Brain microvascular endothelial cell (primary cell): ENCODE results near the gene TCF4.

Experiments used
- DNase-seq: peaks from one replicate; pipeline ENCODE4 v3.0.0-alpha.2; 2020
- H3K27ac ChIP-seq: fragments of 250-450 bp; sonication (Bioruptor Pico); 2 replicates; pipeline ENCODE4 v1.5.1; 2020; ENCODE audit warnings: mild to moderate bottlenecking, moderate library complexity
- H3K27me3 ChIP-seq: fragments of 250-450 bp; sonication (Bioruptor Pico); replicated peaks from 2 replicates; pipeline ENCODE4 v1.5.1; 2020; ENCODE audit warnings: mild to moderate bottlenecking
- H3K36me3 ChIP-seq: fragments of 250-450 bp; sonication (Bioruptor Pico); replicated peaks from 2 replicates; pipeline ENCODE4 v1.5.1; 2020; ENCODE audit warnings: mild to moderate bottlenecking
- H3K4me3 ChIP-seq: 2 replicates; pipeline ENCODE4 v1.5.1; 2011; ENCODE audit warnings: low read depth, mild to moderate bottlenecking, control low read depth, low read length, moderate library complexity
- in situ Hi-C: cut with HindIII; loops from 2 replicates; pipeline ENCODE4 v1.10.0; 2017; ENCODE audit warnings: low sequenced_read_pairs, low pct_ligation_motif_present
- TF ChIP-seq, protein P1 (sequence below): IDR thresholded peaks from 2 replicates; pipeline ENCODE4 v1.5.1; 2011; ENCODE audit warnings: low read depth, mild to moderate bottlenecking, moderate library complexity, low read length, control low read depth, inconsistent platforms; ENCODE audit errors: missing control alignments

TCF4 gene

DNA sequence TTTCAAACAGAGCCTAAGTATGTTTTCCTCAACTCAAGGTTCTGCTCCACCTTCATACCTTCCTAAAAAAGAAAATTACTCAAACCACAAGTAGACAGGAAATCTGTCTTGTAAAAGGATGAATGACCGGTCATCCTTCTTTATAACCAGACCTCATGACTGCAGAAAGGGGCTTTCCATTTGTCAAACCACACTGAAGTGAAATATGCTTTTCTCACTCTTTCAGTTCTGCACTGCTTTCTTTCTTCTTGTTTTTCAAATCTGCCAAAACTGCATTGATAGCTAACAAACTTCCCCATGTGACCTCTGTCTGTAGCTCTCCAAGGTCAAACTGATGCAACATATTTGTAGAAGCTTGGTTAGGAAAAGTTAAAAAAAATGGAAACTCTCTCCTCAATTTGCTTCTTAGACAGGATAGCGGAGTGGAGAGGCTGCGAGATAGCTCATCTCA lies 319.8 kb downstream of the TCF4 start:
- peaks cover 3% of the 10 kb centered on the region for H3K36me3 ChIP-seq
- no peak overlapping the region for H3K27ac ChIP-seq
- no peak for DNase-seq
- in situ Hi-C loops, result no loop called here
- TF ChIP-seq, protein P1, sequence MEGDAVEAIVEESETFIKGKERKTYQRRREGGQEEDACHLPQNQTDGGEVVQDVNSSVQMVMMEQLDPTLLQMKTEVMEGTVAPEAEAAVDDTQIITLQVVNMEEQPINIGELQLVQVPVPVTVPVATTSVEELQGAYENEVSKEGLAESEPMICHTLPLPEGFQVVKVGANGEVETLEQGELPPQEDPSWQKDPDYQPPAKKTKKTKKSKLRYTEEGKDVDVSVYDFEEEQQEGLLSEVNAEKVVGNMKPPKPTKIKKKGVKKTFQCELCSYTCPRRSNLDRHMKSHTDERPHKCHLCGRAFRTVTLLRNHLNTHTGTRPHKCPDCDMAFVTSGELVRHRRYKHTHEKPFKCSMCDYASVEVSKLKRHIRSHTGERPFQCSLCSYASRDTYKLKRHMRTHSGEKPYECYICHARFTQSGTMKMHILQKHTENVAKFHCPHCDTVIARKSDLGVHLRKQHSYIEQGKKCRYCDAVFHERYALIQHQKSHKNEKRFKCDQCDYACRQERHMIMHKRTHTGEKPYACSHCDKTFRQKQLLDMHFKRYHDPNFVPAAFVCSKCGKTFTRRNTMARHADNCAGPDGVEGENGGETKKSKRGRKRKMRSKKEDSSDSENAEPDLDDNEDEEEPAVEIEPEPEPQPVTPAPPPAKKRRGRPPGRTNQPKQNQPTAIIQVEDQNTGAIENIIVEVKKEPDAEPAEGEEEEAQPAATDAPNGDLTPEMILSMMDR, result no peak
- H3K27me3 ChIP-seq, result no peaks in the 10 kb centered on the region
- no peak overlapping the region for H3K4me3 ChIP-seq

DNA sequence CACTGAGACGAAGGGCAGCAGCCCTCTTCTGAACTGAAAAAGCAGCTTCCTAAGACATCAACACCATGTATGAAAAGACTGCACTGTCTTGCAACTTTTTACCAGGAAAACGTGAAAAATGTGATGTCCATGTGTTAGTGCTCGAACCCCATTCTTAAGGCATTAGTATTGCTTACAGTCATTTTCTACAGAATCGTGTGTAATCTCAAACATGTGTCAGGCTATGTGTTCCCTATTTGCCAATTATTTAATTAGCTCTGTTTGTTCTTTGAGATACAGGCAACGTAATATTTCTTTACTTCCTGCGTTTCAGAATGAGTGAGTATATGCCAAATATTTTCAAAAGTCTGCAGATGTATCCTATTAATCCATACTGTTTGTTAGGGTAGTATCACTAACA lies 321.0 kb downstream of the TCF4 start:
- Histone ChIP-seq H3K27me3 (no peaks in the 10 kb centered on the region), H3K4me3 (no peak overlapping the region), H3K36me3 (peaks cover 3% of the 10 kb centered on the region), H3K27ac (no peak overlapping the region)
- in situ Hi-C loops, result no loop called here
- TF ChIP-seq, protein P1, result no peak
- DNase-seq, result no peak

DNA sequence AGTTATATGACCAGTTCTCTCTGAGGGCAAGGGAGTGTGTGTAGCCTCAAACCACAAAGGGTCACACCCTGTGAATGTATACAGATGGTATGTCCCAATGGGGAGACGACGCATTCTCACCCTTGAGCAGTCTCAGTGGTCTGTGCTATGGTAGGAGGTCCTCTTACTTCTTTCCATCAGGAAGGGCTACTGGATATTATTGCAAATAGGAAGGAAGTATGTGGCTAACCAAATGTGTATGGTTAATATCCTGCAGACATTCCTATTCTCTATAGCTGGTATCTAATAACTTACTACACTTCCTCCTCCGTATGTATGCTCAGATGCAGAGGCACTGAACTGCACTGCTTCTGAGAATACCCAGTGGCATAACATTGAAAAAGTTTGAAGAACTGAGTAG lies 322.0 kb downstream of the TCF4 start:
- Histone ChIP-seq H3K27me3 (no peaks in the 10 kb centered on the region), H3K4me3 (no peak overlapping the region), H3K27ac (no peak overlapping the region), H3K36me3 (peaks cover 3% of the 10 kb centered on the region)
- in situ Hi-C loops, result no loop called here
- TF ChIP-seq, protein P1, result no peak
- peak; percentile 80 for DNase-seq

DNA sequence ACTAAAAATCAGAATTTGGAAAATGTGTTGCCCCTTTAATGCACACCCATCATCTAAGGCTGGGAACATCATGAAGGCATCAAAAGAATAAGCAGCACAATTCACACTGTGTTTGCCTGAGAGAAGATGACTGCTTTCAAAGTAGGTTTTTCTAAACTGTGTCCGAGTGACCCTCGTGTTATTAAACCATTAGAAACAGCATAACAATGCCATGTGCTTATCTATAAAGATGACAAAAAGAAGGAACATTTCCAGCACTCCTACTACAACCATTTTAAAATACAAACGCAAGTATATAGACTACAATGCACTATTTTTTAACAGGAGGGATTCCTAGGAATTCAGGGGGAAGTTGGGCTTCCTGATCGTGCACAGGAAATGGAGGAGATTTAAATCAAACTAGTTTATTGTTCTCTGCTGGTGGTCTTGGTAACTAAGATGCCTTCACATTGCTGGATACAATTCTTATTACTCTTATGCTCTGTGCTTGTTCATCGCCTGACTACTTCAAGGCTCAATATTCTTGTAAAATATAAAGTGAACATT lies 322.8 kb downstream of the TCF4 start:
- H3K27me3 ChIP-seq, result no peaks in the 10 kb centered on the region
- no peak overlapping the region for H3K4me3 ChIP-seq
- no peak for DNase-seq
- in situ Hi-C loops, result no loop called here
- TF ChIP-seq, protein P1, result no peak
- H3K27ac ChIP-seq, result no peak overlapping the region
- peaks cover 3% of the 10 kb centered on the region for H3K36me3 ChIP-seq

DNA sequence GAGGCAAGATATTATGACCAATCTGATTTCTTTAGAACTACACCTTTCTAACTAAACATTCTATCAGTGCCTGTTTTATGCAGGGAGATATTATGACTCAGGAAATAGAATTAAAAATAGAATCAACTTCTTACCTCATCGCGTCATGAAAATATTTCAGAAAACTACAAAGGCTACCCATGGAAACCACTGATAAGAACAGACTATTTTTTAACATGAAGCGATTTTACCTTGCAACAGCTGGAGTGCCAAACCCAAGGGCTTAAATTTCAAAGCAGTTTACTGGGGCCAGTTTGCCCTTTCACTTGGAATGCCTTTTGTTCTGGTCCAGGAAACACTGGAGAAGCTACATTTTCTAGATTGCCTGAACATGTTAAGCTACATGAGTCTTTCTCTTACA lies 323.9 kb downstream of the TCF4 start:
- Histone ChIP-seq H3K4me3 (no peak overlapping the region), H3K27me3 (no peaks in the 10 kb centered on the region), H3K27ac (peak overlapping the region; percentile 48), H3K36me3 (peaks cover 3% of the 10 kb centered on the region)
- in situ Hi-C loops, result no loop called here
- TF ChIP-seq, protein P1, result no peak
- DNase-seq, result no peak

DNA sequence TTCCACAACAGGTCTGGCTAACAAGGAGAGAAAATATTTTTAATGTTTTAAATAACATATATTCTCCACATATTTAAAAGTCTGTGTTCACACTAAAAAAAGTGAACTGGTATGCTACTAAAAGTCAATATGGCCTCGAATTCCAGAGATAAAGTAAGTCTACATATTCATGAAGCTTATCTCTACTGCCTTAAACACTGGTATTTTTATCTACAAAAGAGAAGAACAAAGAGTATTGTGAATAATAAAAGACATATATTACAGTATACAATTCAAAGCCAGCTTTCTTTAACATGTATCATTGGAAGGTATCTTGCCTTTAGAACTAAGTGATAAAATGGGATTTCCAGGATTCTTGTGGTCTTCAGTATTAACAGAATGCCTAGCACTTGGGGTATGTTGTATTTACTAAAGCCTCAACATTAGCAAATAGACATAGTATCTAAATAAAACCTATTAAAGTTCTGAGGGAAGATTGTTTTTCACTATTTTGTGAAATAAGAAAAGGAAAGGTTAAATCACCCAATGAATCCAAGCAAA lies 325.9 kb downstream of the TCF4 start:
- TF ChIP-seq, protein P1, result no peak
- in situ Hi-C loops, result no loop called here
- DNase-seq, result no peak
- H3K36me3 ChIP-seq, result peaks cover 3% of the 10 kb centered on the region
- H3K4me3 ChIP-seq, result no peak overlapping the region
- H3K27me3 ChIP-seq, result no peaks in the 10 kb centered on the region
- no peak overlapping the region for H3K27ac ChIP-seq
